OCI-LY7 (cell line): ENCODE data around the gene LPP.

Source experiments
- CTCF ChIP-seq: fragments of 200-600 bp; sonication (generic); conservative IDR thresholded peaks from 2 replicates; pipeline ENCODE4 v1.5.1; 2014; ENCODE audit warnings: mild to moderate bottlenecking, antibody characterized with exemption, low read length, moderate library complexity, mixed read lengths
- EZH2phosphoT487 ChIP-seq: fragments of 200-600 bp; sonication (generic); IDR thresholded peaks from 2 replicates; pipeline ENCODE4 v1.6.1; 2018; ENCODE audit warnings: low read depth, borderline replicate concordance, mild to moderate bottlenecking, mixed run types, antibody characterized with exemption, low read length, moderate library complexity, mixed read lengths

GRCh38 chr3:188241072-188241471 lies 87.1 kb downstream of the LPP start:
- TF ChIP-seq CTCF (no peak), EZH2phosphoT487 (no peak)
